Caco-2 (cell line): ENCODE data around the gene CACNA1D. TPM values are rescaled to one million over a fixed set of nuclear protein-coding genes. Genes with fewer than 3 reads are reported as not detected.

Experiments
- BruUV-seq: library from RNA; stranded (reverse); fragments of 400-500 nt; replicated peaks from 2 replicates; lab custom pipeline; 2021; lab: Mats Ljungman, UMichigan
- CTCF ChIA-PET: fragments of 300-600 bp; sonication (Branson Sonifier 250); formaldehyde crosslinking; loops from one replicate; lab custom pipeline; 2022; ENCODE audit warnings: antibody characterized with exemption; lab: Charles Lee
- POLR2A ChIA-PET: fragments of 300-600 bp; sonication (Branson Sonifier 250); formaldehyde crosslinking; loops from one replicate; lab custom pipeline; 2022; ENCODE audit warnings: antibody characterized with exemption; lab: Charles Lee
- DNase-seq, 2 experiments: peaks; one replicate each; pipeline versions ENCODE4 v3.0.0 to v3.0.0-alpha.2; 2020 to 2022
- H3K27me3 ChIP-seq: replicated peaks from 2 replicates; pipeline ENCODE4 v1.6.0; 2011; ENCODE audit warnings: low read length; ENCODE audit not compliant: control insufficient read depth, insufficient read depth
- H3K36me3 ChIP-seq: 2 replicates; pipeline ENCODE4 v1.5.1; 2011; ENCODE audit warnings: low read length; ENCODE audit not compliant: control insufficient read depth, insufficient read depth
- H3K4me1 ChIP-seq: fragments of 250-450 bp; sonication (Bioruptor Pico); 2 replicates; pipeline ENCODE4 v1.5.1; 2020; ENCODE audit warnings: mild to moderate bottlenecking
- H3K4me3 ChIP-seq: 2 replicates; pipeline ENCODE4 v1.5.1; 2011; ENCODE audit warnings: low read depth, mild to moderate bottlenecking, control low read depth, low read length
- H3K9me3 ChIP-seq: fragments of 250-450 bp; sonication (Bioruptor Pico); 2 replicates; pipeline ENCODE4 v1.5.1; 2020; ENCODE audit warnings: mild to moderate bottlenecking, moderate library complexity
- H3K27ac Mint-ChIP-seq: one replicate; pipeline ENCODE4 v1.8.0; 2022; ENCODE audit warnings: mixed read lengths; ENCODE audit not compliant: unreplicated experiment
- H3K27me3 Mint-ChIP-seq: one replicate; pipeline ENCODE4 v1.8.0; 2022; ENCODE audit warnings: mixed read lengths; ENCODE audit not compliant: insufficient read depth, unreplicated experiment
- H3K36me3 Mint-ChIP-seq: one replicate; pipeline ENCODE4 v1.8.0; 2022; ENCODE audit warnings: mild to moderate bottlenecking, mixed read lengths; ENCODE audit not compliant: insufficient read depth, unreplicated experiment
- H3K4me1 Mint-ChIP-seq: one replicate; pipeline ENCODE4 v1.8.0; 2022; ENCODE audit warnings: low read depth, mixed read lengths; ENCODE audit not compliant: unreplicated experiment
- H3K4me3 Mint-ChIP-seq: one replicate; pipeline ENCODE4 v1.8.0; 2022; ENCODE audit warnings: mild to moderate bottlenecking, moderate library complexity, mixed read lengths; ENCODE audit not compliant: unreplicated experiment
- H3K9me3 Mint-ChIP-seq: one replicate; pipeline ENCODE4 v1.8.0; 2022; ENCODE audit warnings: mixed read lengths; ENCODE audit not compliant: unreplicated experiment
- CTCF ChIP-seq, 2 experiments: fragments of 200-600 bp in 1 of 2; IDR thresholded peaks; 1 replicate in 1 of 2; 2 replicates in 1 of 2; pipeline versions ENCODE4 v1.5.1 to v1.8.0; 2011 to 2022; ENCODE audit warnings: antibody characterized with exemption in 1 of 2, control low read depth in 1 of 2, inconsistent platforms in 1 of 2, low read depth in 1 of 2, low read length in 1 of 2, mild to moderate bottlenecking in 1 of 2, moderate library complexity in 1 of 2; ENCODE audit not compliant: insufficient read depth in 1 of 2, severe bottlenecking in 1 of 2, unreplicated experiment in 1 of 2
- intact Hi-C: fragments of 100-400 bp; cut with micrococcal nuclease; formaldehyde crosslinking; loops from one replicate; pipeline ENCODE4 v1.10.0; 2022; ENCODE audit not compliant: unreplicated experiment
- total RNA-seq: library from RNA; stranded (reverse); gene quantifications from 2 replicates; pipeline ENCODE4 v1.2.3, GENCODE V29; 2022

The CACNA1D gene
- total RNA-seq, 1 experiment from 2014 or later, result 13.3 TPM

- peaks cover 10% of the 10 kb centered on the region for H3K4me1 Mint-ChIP-seq
- ChIA-PET POLR2A (no interaction called here), CTCF (interaction anchor here (0.6 kb wide), 1 partner anchor 123 kb away, joined by 3 read pairs; no protein-coding TSS in a partner anchor)
- H3K27me3 Mint-ChIP-seq, result no peaks in the 10 kb centered on the region
- Histone ChIP-seq H3K4me3 (no peak overlapping the region), H3K4me1 (peaks cover 12% of the 10 kb centered on the region), H3K36me3 (no peaks in the 10 kb centered on the region), H3K27me3 (no peaks in the 10 kb centered on the region), H3K9me3 (no peaks in the 10 kb centered on the region)
- H3K4me3 Mint-ChIP-seq, result no peak overlapping the region
- H3K36me3 Mint-ChIP-seq, result no peaks in the 10 kb centered on the region
- no peak for TF ChIP-seq CTCF (IDR thresholded peaks at IDR 0.05; ENCODE audit: insufficient read depth in 1 of 2, low read depth in 1 of 2, low read length in 1 of 2, severe bottlenecking in 1 of 2, unreplicated experiment in 1 of 2)
- H3K9me3 Mint-ChIP-seq, result no peaks in the 10 kb centered on the region
- no peak overlapping the region for H3K27ac Mint-ChIP-seq
- intact Hi-C loops, result no loop called here
- BruUV-seq, result no TSS peak
- DNase-seq, result no peak
These were observed 6.8 kb downstream of the CACNA1D start for GRCh38 chr3:53501178-53501577.

- no peak overlapping the region for H3K4me3 Mint-ChIP-seq
- TF ChIP-seq CTCF (IDR thresholded peaks at IDR 0.05; ENCODE audit: insufficient read depth in 1 of 2, low read depth in 1 of 2, low read length in 1 of 2, severe bottlenecking in 1 of 2, unreplicated experiment in 1 of 2), result no peak
- no peaks in the 10 kb centered on the region for H3K36me3 ChIP-seq
- no peak overlapping the region for H3K27ac Mint-ChIP-seq
- H3K27me3 ChIP-seq, result no peaks in the 10 kb centered on the region
- peaks cover 10% of the 10 kb centered on the region for H3K4me1 Mint-ChIP-seq
- POLR2A ChIA-PET, result no interaction called here
- intact Hi-C loops, result no loop called here
- H3K27me3 Mint-ChIP-seq, result no peaks in the 10 kb centered on the region
- H3K36me3 Mint-ChIP-seq, result no peaks in the 10 kb centered on the region
- H3K9me3 ChIP-seq, result no peaks in the 10 kb centered on the region
- no peaks in the 10 kb centered on the region for H3K9me3 Mint-ChIP-seq
- CTCF ChIA-PET, result no interaction called here
- peaks cover 15% of the 10 kb centered on the region for H3K4me1 ChIP-seq
- no peak for DNase-seq
- no TSS peak for BruUV-seq
- no peak overlapping the region for H3K4me3 ChIP-seq
These were observed 8.3 kb downstream of the CACNA1D start for GRCh38 chr3:53502737-53503136.

- CTCF ChIA-PET, result no interaction called here
- POLR2A ChIA-PET, result no interaction called here
These were observed 8.8 kb downstream of the CACNA1D start for GRCh38 chr3:53503195-53503594.

More at GRCh38 chr3:53503195-53503594, 8.8 kb downstream of the CACNA1D start:
- TF ChIP-seq CTCF (IDR thresholded peaks at IDR 0.05; ENCODE audit: insufficient read depth in 1 of 2, low read depth in 1 of 2, low read length in 1 of 2, severe bottlenecking in 1 of 2, unreplicated experiment in 1 of 2), result no peak
- no peaks in the 10 kb centered on the region for H3K27me3 Mint-ChIP-seq
- no peak overlapping the region for H3K4me3 Mint-ChIP-seq
- Histone ChIP-seq H3K9me3 (no peaks in the 10 kb centered on the region), H3K4me1 (peaks cover 15% of the 10 kb centered on the region), H3K36me3 (no peaks in the 10 kb centered on the region), H3K27me3 (no peaks in the 10 kb centered on the region), H3K4me3 (no peak overlapping the region)
- H3K36me3 Mint-ChIP-seq, result no peaks in the 10 kb centered on the region
- H3K4me1 Mint-ChIP-seq, result peaks cover 10% of the 10 kb centered on the region
- BruUV-seq, result no TSS peak
- DNase-seq, result no peak
- intact Hi-C loops, result no loop called here
- no peak overlapping the region for H3K27ac Mint-ChIP-seq
- H3K9me3 Mint-ChIP-seq, result no peaks in the 10 kb centered on the region
